HuH-7.5 (cell line): Measurements from ENCODE around the gene LRRK1.
A peak's percentile ranks its signal among the peaks of the same experiment; 100 is the strongest.

ENCODE experiments used
- DNase-seq: peaks from one replicate; pipeline ENCODE4 v3.0.0; 2011; ENCODE audit warnings: low spot score

The LRRK1 gene

GRCh38 chr15:101023501-101024072 lies 104.4 kb downstream of the LRRK1 start:
- DNase-seq = no peak

- DNase-seq = no peak
These were observed 105.0 kb downstream of the LRRK1 start for GRCh38 chr15:101024073-101024695.

GRCh38 chr15:101024706-101025500 lies 105.7 kb downstream of the LRRK1 start:
- DNase-seq = no peak

GRCh38 chr15:101025501-101025885 lies 106.3 kb downstream of the LRRK1 start:
- no peak for DNase-seq

GRCh38 chr15:101025896-101026631 lies 106.9 kb downstream of the LRRK1 start:
- no peak for DNase-seq

- no peak for DNase-seq
These were observed 107.6 kb downstream of the LRRK1 start for GRCh38 chr15:101026656-101027272.

GRCh38 chr15:101027273-101027901 lies 108.2 kb downstream of the LRRK1 start:
- no peak for DNase-seq

- peak; percentile 54 for DNase-seq
These were observed 108.8 kb downstream of the LRRK1 start for GRCh38 chr15:101027920-101028319.

GRCh38 chr15:101028321-101028720 lies 109.2 kb downstream of the LRRK1 start:
- no peak for DNase-seq

GRCh38 chr15:101028772-101029438 lies 109.7 kb downstream of the LRRK1 start:
- no peak for DNase-seq

GRCh38 chr15:101029971-101030661 lies 111.0 kb downstream of the LRRK1 start:
- DNase-seq = no peak

- DNase-seq = no peak
These were observed 112.1 kb downstream of the LRRK1 start for GRCh38 chr15:101031213-101031612.

GRCh38 chr15:101033801-101034200 lies 114.6 kb downstream of the LRRK1 start:
- no peak for DNase-seq

GRCh38 chr15:101035611-101036010 lies 116.5 kb downstream of the LRRK1 start:
- no peak for DNase-seq

GRCh38 chr15:101036189-101036588 lies 117.0 kb downstream of the LRRK1 start:
- no peak for DNase-seq

- DNase-seq = no peak
These were observed 118.1 kb downstream of the LRRK1 start for GRCh38 chr15:101037090-101037830.

- no peak for DNase-seq
These were observed 119.3 kb downstream of the LRRK1 start for GRCh38 chr15:101038327-101039003.

GRCh38 chr15:101039461-101039860 lies 120.3 kb downstream of the LRRK1 start:
- DNase-seq = no peak

- no peak for DNase-seq
These were observed 123.2 kb downstream of the LRRK1 start for GRCh38 chr15:101042320-101042719.
